Pancreas (tissue), 10 donors: Measurements from ENCODE around the gene RAB30. TPM values are rescaled to one million over a fixed set of nuclear protein-coding genes. Genes with fewer than 3 reads are reported as not detected.

Experiments used
- ATAC-seq, 4 donors: fragments of 200-7000 bp; cut with Tn5 transposase; one replicate each; pipeline versions ENCODE4 v1.8.0 to v1.9.1; 2020; ENCODE audit warnings: mild to moderate bottlenecking in 4 of 4, moderate library complexity in 4 of 4
- DNase-seq, 6 donors: peaks; one replicate each; pipeline ENCODE4 v3.0.0-alpha.2; 2020
- FAIRE-seq: peaks from 2 replicates; lab custom pipeline; 2012; peaks lifted over from hg19 to GRCh38; lab: Jason Lieb, UNC
- H3K27ac ChIP-seq, 4 donors: fragments of 200-600 bp; sonication (generic); 1 replicate in 3 of 4; 2 replicates in 1 of 4; pipeline versions ENCODE4 v1.5.0 to v1.8.0; 2020
- H3K27me3 ChIP-seq, 4 donors: fragments of 200-600 bp; one replicate each; pipeline ENCODE4 v1.8.0; 2021
- H3K36me3 ChIP-seq, 3 donors: fragments of 200-600 bp; sonication (generic) in 1 of 3; one replicate each; pipeline versions ENCODE4 v1.5.0 to v1.8.0; 2020 to 2021
- H3K4me1 ChIP-seq, 3 donors: fragments of 200-600 bp; one replicate each; pipeline ENCODE4 v1.8.0; 2021
- H3K4me3 ChIP-seq, 4 donors: fragments of 200-600 bp; sonication (generic) in 2 of 4; one replicate each; pipeline versions ENCODE4 v1.5.0 to v1.8.0; 2020 to 2021
- H3K9me3 ChIP-seq, 4 donors: fragments of 200-600 bp; one replicate each; pipeline ENCODE4 v1.8.0; 2021
- CTCF ChIP-seq, 4 donors: fragments of 200-600 bp; sonication (generic) in 3 of 4; IDR thresholded peaks; one replicate each; pipeline versions ENCODE4 v1.5.0 to v1.8.0; 2021; ENCODE audit warnings: antibody characterized with exemption in 4 of 4
- WGBS, 2 donors: extraction: QIAGEN DNeasy Blood & Tissue Kit; methylation state at CpG; one replicate each; pipeline ENCODE4 v1.1.7; 2013; 5-methylcytosine and 5-hydroxymethylcytosine counted together
- intact Hi-C, 3 donors: fragments of 100-400 bp; cut with DNase I; formaldehyde crosslinking; loops; one replicate each; pipeline versions ENCODE4 v1.11.1 to v1.14.2; 2022
- polyA plus RNA-seq, 2 donors: library from polyadenylated mRNA; stranded (reverse); fragments of 200-250 nt; gene quantifications; one replicate each; pipeline ENCODE4 v1.2.3, GENCODE V29; 2013
- total RNA-seq, 6 donors: library from RNA; stranded (reverse); fragmentation: NEBNext Ultra II Directional in 4 of 6; extraction: Animal tissue kit (Norgen Biotek cat#: 25700) in 4 of 6; gene quantifications; one replicate each; pipeline versions ENCODE4 v1.2.1 to v1.2.4, GENCODE V29; 2021 to 2023
- donor health status: healthy with polysubstance abuse.
- donor health status: DM: no; HTN: no; CAD: no; lungs with moderate emphysema.
- donor health status: DM: no; HTN: no; CAD: no.
- donor health status: control.
- donor health status: control.
- donor health status: Bipolar disorder and iron deficiency.
- donor health status: DM: yes; HTN: yes; CAD: no.
- donor health status: DM: no; HTN: no; CAD: no.
- donor health status: DM: no; HTN: no; CAD: no.
- donor health status: DM: yes; HTN: yes; CAD: no.

The RAB30 gene
- total and polyA plus RNA-seq, 8 donors, result 1.0 to 6.7 (median 4.9) TPM

- Histone ChIP-seq H3K4me1 (no peaks in the 10 kb centered on the region), H3K27me3 (no peaks in the 10 kb centered on the region), H3K27ac (no peak overlapping the region), H3K9me3 (no peaks in the 10 kb centered on the region), H3K4me3 (no peak overlapping the region), H3K36me3 (peaks cover 0 to 7% (median 0%) of the 10 kb centered on the region in 3 donors)
- no peak for TF ChIP-seq CTCF (IDR thresholded peaks at IDR 0.05)
- DNase-seq (no peak), FAIRE-seq (no peak), ATAC-seq (no peak)
- intact Hi-C loops, result no loop called here
Measured at GRCh38 chr11:82979824-82980223, 91.9 kb downstream of the RAB30 start.

GRCh38 chr11:82978422-82979099, 93.1 kb downstream of the RAB30 start:
- FAIRE-seq, result no peak
- no peak overlapping the region for H3K4me3 ChIP-seq
- peaks cover 0 to 7% (median 0%) of the 10 kb centered on the region in 3 donors for H3K36me3 ChIP-seq
- no peak for ATAC-seq
- no peak for TF ChIP-seq CTCF (IDR thresholded peaks at IDR 0.05)
- DNase-seq, result no peak
- no peaks in the 10 kb centered on the region for H3K4me1 ChIP-seq
- H3K9me3 ChIP-seq, result no peaks in the 10 kb centered on the region
- H3K27ac ChIP-seq, result no peak overlapping the region
- intact Hi-C loops, result no loop called here
- WGBS, 2 donors, result 88 to 92% methylated on average over 6 of the region's 6 CpGs
- H3K27me3 ChIP-seq, result no peaks in the 10 kb centered on the region

GRCh38 chr11:82976786-82977185, 94.9 kb downstream of the RAB30 start:
- DNase-seq (no peak), ATAC-seq (no peak), FAIRE-seq (no peak)
- H3K9me3 ChIP-seq, result no peaks in the 10 kb centered on the region
- H3K27me3 ChIP-seq, result no peaks in the 10 kb centered on the region
- intact Hi-C loops, result no loop called here
- no peak overlapping the region for H3K4me3 ChIP-seq
- H3K4me1 ChIP-seq, result no peaks in the 10 kb centered on the region
- no peak for TF ChIP-seq CTCF (IDR thresholded peaks at IDR 0.05)
- H3K36me3 ChIP-seq, result peaks cover 0 to 3% (median 0%) of the 10 kb centered on the region in 3 donors
- H3K27ac ChIP-seq, result no peak overlapping the region

- intact Hi-C loops, result no loop called here
- Histone ChIP-seq H3K27me3 (no peaks in the 10 kb centered on the region), H3K4me1 (no peaks in the 10 kb centered on the region), H3K4me3 (no peak overlapping the region), H3K27ac (no peak overlapping the region), H3K36me3 (no peaks in the 10 kb centered on the region), H3K9me3 (no peaks in the 10 kb centered on the region)
- DNase-seq (no peak), FAIRE-seq (no peak), ATAC-seq (no peak)
- no peak for TF ChIP-seq CTCF (IDR thresholded peaks at IDR 0.05)
Measured at GRCh38 chr11:82975882-82976281, 95.8 kb downstream of the RAB30 start.

GRCh38 chr11:82974851-82975250, 96.8 kb downstream of the RAB30 start:
- Histone ChIP-seq H3K27ac (no peak overlapping the region), H3K36me3 (no peaks in the 10 kb centered on the region), H3K4me1 (no peaks in the 10 kb centered on the region), H3K4me3 (no peak overlapping the region), H3K9me3 (no peaks in the 10 kb centered on the region), H3K27me3 (no peaks in the 10 kb centered on the region)
- WGBS, 2 donors, result 92 to 97% methylated on average over 2 of the region's 2 CpGs
- intact Hi-C loops, result no loop called here
- FAIRE-seq, result no peak
- no peak for DNase-seq
- ATAC-seq, result no peak
- TF ChIP-seq CTCF (IDR thresholded peaks at IDR 0.05), result no peak
